Measurements from ENCODE around the gene TPP2.

TPP2 gene

GRCh38 chr13:102597029-102597961 lies 509 bp downstream of the TPP2 start:
- no CpG with 5 or more reads among the region's 67 CpGs for WGBS (ENCODE audit: extremely low coverage, insufficient coverage, low lambda C conversion rate)
- peak overlapping the region; percentile 54 for H3K4me2 ChIP-seq (ENCODE audit: low read length)
- H3K79me2 ChIP-seq (ENCODE audit: control insufficient read depth, insufficient read depth, low read length): peaks cover 41% of the 10 kb centered on the region
- no peaks in the 10 kb centered on the region for H3K27me3 ChIP-seq (ENCODE audit: insufficient read depth, low read length, poor library complexity)
- DNase-seq: peak; percentile 35
- peaks cover 6% of the 10 kb centered on the region for H3K4me1 ChIP-seq (ENCODE audit: control insufficient read depth, low read depth, low read length)
- no peak overlapping the region for H2BK15ac ChIP-seq (replicated peaks; ENCODE audit: low read depth)
- H3K36me3 ChIP-seq (ENCODE audit: control insufficient read depth, insufficient read depth, low read length): no peaks in the 10 kb centered on the region
- H3K23ac ChIP-seq (ENCODE audit: low read length): peak overlapping the region; percentile 60
- H2BK5ac ChIP-seq (ENCODE audit: low read length): no peak overlapping the region
- no peak overlapping the region for H4K5ac ChIP-seq (ENCODE audit: low read length)
- no peak overlapping the region for H2AK5ac ChIP-seq (ENCODE audit: low read length)
- H3K27ac ChIP-seq (ENCODE audit: low read depth, low read length): peak overlapping the region; percentile 51
- peaks cover 6% of the 10 kb centered on the region for H3K79me1 ChIP-seq (ENCODE audit: low read length)
- no peak overlapping the region for H4K8ac ChIP-seq (ENCODE audit: low read depth, low read length)
- H3K56ac ChIP-seq (ENCODE audit: low read length): peak overlapping the region; percentile 94
- H3K4me3 ChIP-seq (ENCODE audit: low read length): peak overlapping the region; percentile 95
- H2BK120ac ChIP-seq (ENCODE audit: low read depth, low read length): peak overlapping the region; percentile 0
- H3K18ac ChIP-seq (ENCODE audit: low read length): peak overlapping the region; percentile 69
- peak overlapping the region; percentile 95 for H3K9ac ChIP-seq (ENCODE audit: low read length)
- H3K4ac ChIP-seq (ENCODE audit: low read depth, low read length): no peak overlapping the region

- H3K4ac ChIP-seq (ENCODE audit: low read depth, low read length): no peak overlapping the region
- peaks cover 49% of the 10 kb centered on the region for H3K79me2 ChIP-seq (ENCODE audit: control insufficient read depth, insufficient read depth, low read length)
- no CpG with 5 or more reads among the region's 6 CpGs for WGBS (ENCODE audit: extremely low coverage, insufficient coverage, low lambda C conversion rate)
- no peak overlapping the region for H4K5ac ChIP-seq (ENCODE audit: low read length)
- H4K8ac ChIP-seq (ENCODE audit: low read depth, low read length): no peak overlapping the region
- peaks cover 6% of the 10 kb centered on the region for H3K4me1 ChIP-seq (ENCODE audit: control insufficient read depth, low read depth, low read length)
- H2AK5ac ChIP-seq (ENCODE audit: low read length): no peak overlapping the region
- H3K56ac ChIP-seq (ENCODE audit: low read length): peak overlapping the region; percentile 61
- H2BK15ac ChIP-seq (replicated peaks; ENCODE audit: low read depth): no peak overlapping the region
- no peak overlapping the region for H2BK120ac ChIP-seq (ENCODE audit: low read depth, low read length)
- H3K36me3 ChIP-seq (ENCODE audit: control insufficient read depth, insufficient read depth, low read length): no peaks in the 10 kb centered on the region
- H3K23ac ChIP-seq (ENCODE audit: low read length): no peak overlapping the region
- no peak overlapping the region for H3K27ac ChIP-seq (ENCODE audit: low read depth, low read length)
- no peak overlapping the region for H3K18ac ChIP-seq (ENCODE audit: low read length)
- peak overlapping the region; percentile 39 for H3K4me2 ChIP-seq (ENCODE audit: low read length)
- peak overlapping the region; percentile 67 for H3K9ac ChIP-seq (ENCODE audit: low read length)
- no peaks in the 10 kb centered on the region for H3K27me3 ChIP-seq (ENCODE audit: insufficient read depth, low read length, poor library complexity)
- H3K4me3 ChIP-seq (ENCODE audit: low read length): peak overlapping the region; percentile 31
- H2BK5ac ChIP-seq (ENCODE audit: low read length): no peak overlapping the region
- peaks cover 8% of the 10 kb centered on the region for H3K79me1 ChIP-seq (ENCODE audit: low read length)
- peak; percentile 30 for DNase-seq
Measured at GRCh38 chr13:102598061-102598460, 1.3 kb downstream of the TPP2 start.

GRCh38 chr13:102599426-102600012 lies 2.7 kb downstream of the TPP2 start:
- DNase-seq: no peak
- Histone ChIP-seq H3K27ac (ENCODE audit: low read depth, low read length) (no peak overlapping the region), H3K79me1 (ENCODE audit: low read length) (peaks cover 16% of the 10 kb centered on the region), H3K18ac (ENCODE audit: low read length) (no peak overlapping the region), H3K36me3 (ENCODE audit: control insufficient read depth, insufficient read depth, low read length) (no peaks in the 10 kb centered on the region), H3K56ac (ENCODE audit: low read length) (no peak overlapping the region), H3K4me1 (ENCODE audit: control insufficient read depth, low read depth, low read length) (peaks cover 6% of the 10 kb centered on the region), H3K4me2 (ENCODE audit: low read length) (no peak overlapping the region), H2BK15ac (replicated peaks; ENCODE audit: low read depth) (no peak overlapping the region), H3K27me3 (ENCODE audit: insufficient read depth, low read length, poor library complexity) (no peaks in the 10 kb centered on the region), H4K8ac (ENCODE audit: low read depth, low read length) (no peak overlapping the region), H2BK120ac (ENCODE audit: low read depth, low read length) (no peak overlapping the region), H2BK5ac (ENCODE audit: low read length) (no peak overlapping the region), H4K5ac (ENCODE audit: low read length) (no peak overlapping the region), H3K23ac (ENCODE audit: low read length) (no peak overlapping the region), H3K79me2 (ENCODE audit: control insufficient read depth, insufficient read depth, low read length) (peaks cover 62% of the 10 kb centered on the region), H3K4ac (ENCODE audit: low read depth, low read length) (no peak overlapping the region), H3K9ac (ENCODE audit: low read length) (no peak overlapping the region), H3K4me3 (ENCODE audit: low read length) (no peak overlapping the region), H2AK5ac (ENCODE audit: low read length) (no peak overlapping the region)
- 100% methylated on average over 1 of the region's 3 CpGs for WGBS (ENCODE audit: extremely low coverage, insufficient coverage, low lambda C conversion rate)

- no peak overlapping the region for H3K27ac ChIP-seq (ENCODE audit: low read depth, low read length)
Measured at GRCh38 chr13:102606537-102607309, 9.9 kb downstream of the TPP2 start.

GRCh38 chr13:102608974-102609373 lies 12.2 kb downstream of the TPP2 start:
- Histone ChIP-seq H2AK5ac (ENCODE audit: low read length) (no peak overlapping the region), H2BK120ac (ENCODE audit: low read depth, low read length) (no peak overlapping the region), H3K18ac (ENCODE audit: low read length) (no peak overlapping the region), H3K27me3 (ENCODE audit: insufficient read depth, low read length, poor library complexity) (no peaks in the 10 kb centered on the region), H4K8ac (ENCODE audit: low read depth, low read length) (no peak overlapping the region), H3K56ac (ENCODE audit: low read length) (no peak overlapping the region), H3K79me1 (ENCODE audit: low read length) (peaks cover 12% of the 10 kb centered on the region), H3K27ac (ENCODE audit: low read depth, low read length) (no peak overlapping the region), H2BK15ac (replicated peaks; ENCODE audit: low read depth) (no peak overlapping the region), H4K5ac (ENCODE audit: low read length) (no peak overlapping the region), H2BK5ac (ENCODE audit: low read length) (no peak overlapping the region), H3K4me2 (ENCODE audit: low read length) (no peak overlapping the region), H3K23ac (ENCODE audit: low read length) (no peak overlapping the region), H3K79me2 (ENCODE audit: control insufficient read depth, insufficient read depth, low read length) (peaks cover 20% of the 10 kb centered on the region), H3K4me1 (ENCODE audit: control insufficient read depth, low read depth, low read length) (no peaks in the 10 kb centered on the region), H3K4me3 (ENCODE audit: low read length) (no peak overlapping the region), H3K9ac (ENCODE audit: low read length) (no peak overlapping the region), H3K4ac (ENCODE audit: low read depth, low read length) (no peak overlapping the region), H3K36me3 (ENCODE audit: control insufficient read depth, insufficient read depth, low read length) (peaks cover 7% of the 10 kb centered on the region)
- no CpG with 5 or more reads among the region's 2 CpGs for WGBS (ENCODE audit: extremely low coverage, insufficient coverage, low lambda C conversion rate)
- no peak for DNase-seq

More at GRCh38 chr13:102606537-102607309, 9.9 kb downstream of the TPP2 start:
- no peak overlapping the region for H3K18ac ChIP-seq (ENCODE audit: low read length)
- no peak overlapping the region for H2BK5ac ChIP-seq (ENCODE audit: low read length)
- H3K23ac ChIP-seq (ENCODE audit: low read length): no peak overlapping the region
- no peak overlapping the region for H3K56ac ChIP-seq (ENCODE audit: low read length)
- H3K79me1 ChIP-seq (ENCODE audit: low read length): peaks cover 18% of the 10 kb centered on the region
- H3K4me2 ChIP-seq (ENCODE audit: low read length): no peak overlapping the region
- H2BK120ac ChIP-seq (ENCODE audit: low read depth, low read length): no peak overlapping the region
- H3K79me2 ChIP-seq (ENCODE audit: control insufficient read depth, insufficient read depth, low read length): peaks cover 36% of the 10 kb centered on the region
- no CpG with 5 or more reads among the region's 9 CpGs for WGBS (ENCODE audit: extremely low coverage, insufficient coverage, low lambda C conversion rate)
- H3K9ac ChIP-seq (ENCODE audit: low read length): no peak overlapping the region
- H3K4ac ChIP-seq (ENCODE audit: low read depth, low read length): no peak overlapping the region
- no peak overlapping the region for H4K8ac ChIP-seq (ENCODE audit: low read depth, low read length)
- no peak overlapping the region for H3K4me3 ChIP-seq (ENCODE audit: low read length)
- peaks cover 7% of the 10 kb centered on the region for H3K36me3 ChIP-seq (ENCODE audit: control insufficient read depth, insufficient read depth, low read length)
- H4K5ac ChIP-seq (ENCODE audit: low read length): no peak overlapping the region
- H3K4me1 ChIP-seq (ENCODE audit: control insufficient read depth, low read depth, low read length): no peaks in the 10 kb centered on the region
- no peak for DNase-seq
- no peak overlapping the region for H2AK5ac ChIP-seq (ENCODE audit: low read length)
- H3K27me3 ChIP-seq (ENCODE audit: insufficient read depth, low read length, poor library complexity): no peaks in the 10 kb centered on the region
- no peak overlapping the region for H2BK15ac ChIP-seq (replicated peaks; ENCODE audit: low read depth)
